ENCODE data around the gene TNP1.

The TNP1 gene

DNA sequence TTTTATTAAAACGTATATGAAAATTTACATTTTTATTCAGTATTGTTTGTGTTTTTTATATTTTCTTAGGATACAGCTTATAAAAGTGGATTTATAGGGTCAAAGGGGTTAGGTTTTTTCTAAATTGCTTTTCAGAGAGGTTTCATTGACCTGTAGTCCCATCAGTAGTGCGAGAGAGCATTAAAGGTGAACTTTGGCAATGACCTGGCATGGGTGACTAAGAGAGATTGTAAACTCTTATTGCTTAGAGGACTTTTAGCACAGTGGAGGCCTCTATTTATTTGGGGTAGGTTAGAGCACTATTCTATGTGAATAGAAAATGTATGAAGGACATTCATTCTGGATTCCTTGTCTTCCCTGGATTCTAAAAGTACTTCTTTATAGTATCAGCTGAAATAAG, 16.0 kb upstream of the TNP1 start:
- no peak for DNase-seq (ENCODE audit: low spot score)

DNA sequence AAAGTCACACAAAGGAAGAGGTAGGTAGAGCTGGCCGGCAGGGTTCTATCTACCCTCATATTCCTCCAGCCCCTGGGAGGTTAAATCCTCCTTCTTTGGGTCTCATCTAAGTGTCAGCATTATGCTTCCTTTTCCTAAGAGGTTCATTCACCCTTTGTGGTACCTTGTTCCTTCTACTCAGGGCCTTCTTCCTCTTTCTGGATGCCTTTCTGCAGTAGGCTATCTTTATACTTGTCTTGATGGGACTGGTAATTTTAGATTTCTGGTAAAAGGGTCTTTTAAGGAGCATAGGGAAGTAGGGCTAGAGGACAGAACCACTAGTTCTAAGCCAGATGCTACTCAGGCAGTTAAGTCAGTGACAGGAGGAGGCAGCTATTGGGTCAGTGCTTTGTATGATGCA, 13.7 kb upstream of the TNP1 start:
- DNase-seq (ENCODE audit: low spot score), result no peak

DNA sequence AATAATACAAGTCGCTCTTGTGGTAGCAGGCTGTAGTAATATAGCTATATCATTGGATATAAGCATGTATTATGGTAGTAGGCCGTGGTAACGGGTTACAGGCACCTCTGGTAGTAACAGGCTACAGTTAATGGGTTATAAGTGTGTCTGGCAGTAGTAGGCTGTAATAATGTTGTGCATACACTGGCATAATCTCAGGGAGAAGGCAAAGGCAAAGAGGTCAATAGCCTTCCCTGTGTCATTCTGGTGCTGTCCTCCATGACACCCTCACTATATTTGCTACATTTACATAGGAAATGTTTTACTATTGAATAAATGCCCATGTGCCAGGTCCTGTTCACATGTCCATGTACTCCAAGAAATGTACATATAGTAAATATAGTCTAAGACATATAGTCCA, 12.8 kb upstream of the TNP1 start:
- no peak for DNase-seq (ENCODE audit: low spot score)

DNA sequence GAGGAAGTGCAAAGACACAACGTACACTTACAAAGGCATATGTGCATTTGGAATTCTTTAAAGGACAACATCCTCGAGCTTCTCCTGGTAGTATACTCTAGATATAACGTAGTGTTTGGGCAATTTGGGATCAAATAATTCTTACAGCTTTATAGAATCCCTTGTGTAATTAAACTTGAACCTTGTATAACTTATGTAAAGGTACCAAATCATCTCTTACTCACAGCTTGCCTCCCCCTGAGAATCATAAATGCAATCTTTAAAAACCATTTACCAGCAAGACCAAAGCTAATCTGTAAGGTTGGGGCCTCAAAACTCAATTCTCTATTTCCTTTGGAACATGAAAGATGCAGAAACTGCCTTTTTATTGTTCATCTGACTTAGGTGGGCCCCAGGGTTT, 12.2 kb upstream of the TNP1 start:
- DNase-seq (ENCODE audit: low spot score), result no peak

DNA sequence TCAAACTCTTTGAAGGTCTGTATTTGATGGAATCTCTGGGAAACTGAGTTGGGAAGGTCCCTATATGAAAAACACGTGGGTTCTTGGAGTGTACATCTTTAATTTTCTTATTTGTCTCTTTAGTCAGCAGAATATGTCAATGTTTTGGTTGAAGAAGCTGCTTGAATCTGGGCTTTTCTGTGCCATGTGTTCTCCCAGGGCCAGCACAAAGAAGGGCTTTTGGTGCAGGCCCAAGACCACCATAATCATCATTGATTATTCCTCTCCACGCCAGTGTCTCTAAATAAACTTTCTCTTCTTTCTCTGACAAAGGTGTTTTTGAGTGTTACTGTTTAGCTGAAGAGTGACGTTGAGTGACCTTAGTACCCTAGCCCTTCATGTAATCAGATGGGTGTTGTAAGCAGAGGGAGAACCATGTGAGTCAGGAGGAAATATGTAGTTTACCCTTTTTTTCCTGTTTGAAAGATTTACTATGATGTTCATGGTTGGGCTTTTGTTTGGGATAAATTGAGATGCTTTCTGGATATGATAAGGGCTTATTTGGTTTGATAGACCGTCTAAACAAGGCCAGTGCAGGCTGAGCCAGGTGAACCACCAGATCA, 11.6 kb upstream of the TNP1 start:
- no peak for DNase-seq (ENCODE audit: low spot score)

DNA sequence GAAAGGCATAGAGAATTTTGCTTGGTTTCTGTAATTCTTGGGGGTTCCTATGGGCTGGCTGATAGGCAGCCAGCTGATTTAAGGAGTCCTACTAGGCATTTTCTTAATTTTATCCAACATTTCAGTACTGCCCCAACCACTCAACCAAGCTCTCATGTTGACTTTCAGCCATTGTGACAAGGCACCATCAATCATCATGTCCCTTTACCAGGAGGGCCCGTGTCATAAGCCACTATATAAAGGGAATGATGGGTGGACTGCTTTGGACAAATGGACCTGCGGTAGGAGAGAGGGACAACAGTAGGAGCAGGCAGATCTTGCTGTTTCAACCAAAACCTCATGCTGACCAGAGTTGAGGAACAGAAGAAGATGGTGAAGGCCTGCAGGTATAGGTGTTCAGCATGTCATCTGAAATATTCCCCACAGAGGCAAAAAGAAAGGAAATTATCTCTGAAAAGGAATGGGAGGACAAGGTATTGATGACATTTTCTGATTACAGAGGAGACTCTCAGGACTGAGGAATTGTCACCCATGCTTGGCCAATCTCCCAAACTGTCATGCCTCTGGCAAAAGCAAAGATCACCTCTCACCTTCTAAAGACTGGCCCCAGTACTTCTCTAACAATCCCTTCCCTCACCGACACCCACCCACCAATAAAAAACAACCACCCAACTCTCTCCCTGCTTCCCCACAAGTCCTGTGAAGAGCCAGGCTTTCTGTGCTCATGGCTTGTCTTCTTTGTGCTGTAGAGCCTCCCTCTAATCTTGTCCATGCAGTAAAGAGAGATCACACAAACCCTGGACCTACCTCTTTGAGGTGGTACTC, 10.9 kb upstream of the TNP1 start:
- no peak for DNase-seq (ENCODE audit: low spot score)

DNA sequence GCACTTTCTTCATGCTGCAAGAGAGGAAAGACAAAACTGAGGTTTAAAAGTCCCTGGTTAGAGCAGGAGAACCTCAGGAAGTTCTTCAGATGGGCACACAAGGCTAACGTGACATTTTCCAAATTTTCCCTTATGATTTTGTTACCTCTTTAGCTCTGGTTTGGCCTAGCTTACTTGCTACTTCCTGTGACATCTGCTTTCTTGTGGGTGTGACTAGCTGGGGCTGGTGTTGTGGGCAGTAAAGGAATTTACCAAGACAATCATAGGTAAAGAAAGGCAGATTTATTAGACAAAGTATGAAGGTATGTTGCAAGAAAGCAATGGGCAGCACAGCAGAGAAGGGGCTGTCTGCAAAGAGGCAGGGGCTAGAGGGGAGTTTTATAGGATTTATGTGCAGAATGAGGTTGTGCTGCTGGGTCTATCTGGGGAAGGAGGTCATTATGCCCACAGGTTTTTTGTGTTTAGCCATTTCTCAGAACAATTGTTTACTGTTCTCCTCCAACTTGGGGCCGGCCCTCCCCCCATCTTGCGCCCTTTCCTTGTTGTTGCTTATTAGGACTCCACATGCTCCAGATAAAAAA, 6.7 kb upstream of the TNP1 start:
- DNase-seq (ENCODE audit: low spot score), result no peak

DNA sequence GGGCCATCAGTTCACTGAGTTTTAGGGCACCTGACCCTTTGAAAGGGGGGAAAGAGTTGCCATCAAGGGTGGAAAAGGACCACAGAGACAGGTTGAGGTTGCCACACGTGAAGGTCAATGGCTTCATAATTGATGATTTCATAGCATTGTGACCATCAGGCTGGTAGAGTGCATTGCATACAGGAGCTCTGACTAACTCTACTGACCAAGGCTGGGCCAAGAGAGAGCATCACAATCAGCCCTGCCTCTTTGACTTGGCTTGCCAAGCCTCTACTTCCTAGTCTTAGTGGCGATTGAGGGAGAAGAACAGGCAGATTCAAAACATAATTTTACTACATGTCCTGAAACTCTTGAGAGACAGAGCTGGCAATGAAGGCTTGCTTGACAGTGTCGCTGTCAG, 5.8 kb upstream of the TNP1 start:
- DNase-seq (ENCODE audit: low spot score), result no peak

DNA sequence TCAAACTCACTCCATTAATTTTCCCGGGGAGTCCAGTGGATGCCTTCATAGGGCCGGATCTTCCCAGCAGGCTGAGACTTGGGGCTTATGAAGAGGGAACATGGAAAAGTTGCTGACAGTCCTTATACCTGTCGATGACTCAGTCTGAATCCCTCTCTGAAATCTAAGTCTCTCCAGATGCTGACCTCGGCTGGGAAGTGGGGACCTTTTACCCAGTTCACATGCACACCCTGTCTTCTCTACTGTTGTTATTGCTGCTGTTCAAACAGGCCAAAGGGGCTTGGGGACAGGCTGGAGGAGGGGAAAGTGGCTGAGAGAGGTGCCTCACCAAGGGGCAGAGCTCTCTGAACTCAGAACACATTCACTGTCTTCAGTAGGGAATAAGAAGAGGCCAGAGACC, 4.1 kb upstream of the TNP1 start:
- DNase-seq (ENCODE audit: low spot score), result no peak

DNA sequence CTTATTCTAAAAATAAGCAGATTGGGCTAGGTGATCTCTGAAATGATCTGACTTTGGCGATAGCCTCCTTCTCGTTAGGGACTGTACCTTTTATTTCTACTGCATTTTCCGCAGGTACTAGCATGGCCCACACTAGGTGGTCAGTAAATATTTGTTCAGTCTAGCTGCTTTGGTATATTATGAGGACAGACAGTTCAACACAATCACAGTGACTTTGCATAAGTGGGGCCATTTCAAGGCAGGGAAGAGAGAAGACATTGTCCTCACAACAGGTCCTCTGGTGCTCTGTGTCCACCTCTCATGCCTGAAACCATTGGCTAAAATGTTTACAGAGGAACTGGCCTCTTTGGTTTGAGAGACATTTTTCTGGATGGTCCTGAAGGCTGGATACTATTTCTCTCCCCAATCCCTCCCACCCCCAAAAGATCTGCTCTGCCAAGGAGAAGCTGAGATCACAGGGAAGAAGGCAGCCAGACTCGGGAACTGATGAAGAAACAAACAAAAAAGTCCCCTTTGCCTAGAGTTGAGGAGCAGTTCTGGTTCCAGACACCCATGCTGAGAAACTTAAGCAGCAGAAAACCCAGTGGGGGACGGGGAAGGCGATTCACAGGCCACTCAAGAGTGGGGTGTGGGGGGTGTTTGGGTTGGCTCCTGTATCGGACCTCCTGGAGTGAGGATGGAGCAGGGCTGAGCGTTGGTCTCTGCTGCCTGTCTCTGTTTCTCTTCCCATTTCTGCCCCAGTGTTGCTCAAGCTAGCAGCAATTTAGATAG, 2.9 kb upstream of the TNP1 start:
- DNase-seq (ENCODE audit: low spot score), result no peak

DNA sequence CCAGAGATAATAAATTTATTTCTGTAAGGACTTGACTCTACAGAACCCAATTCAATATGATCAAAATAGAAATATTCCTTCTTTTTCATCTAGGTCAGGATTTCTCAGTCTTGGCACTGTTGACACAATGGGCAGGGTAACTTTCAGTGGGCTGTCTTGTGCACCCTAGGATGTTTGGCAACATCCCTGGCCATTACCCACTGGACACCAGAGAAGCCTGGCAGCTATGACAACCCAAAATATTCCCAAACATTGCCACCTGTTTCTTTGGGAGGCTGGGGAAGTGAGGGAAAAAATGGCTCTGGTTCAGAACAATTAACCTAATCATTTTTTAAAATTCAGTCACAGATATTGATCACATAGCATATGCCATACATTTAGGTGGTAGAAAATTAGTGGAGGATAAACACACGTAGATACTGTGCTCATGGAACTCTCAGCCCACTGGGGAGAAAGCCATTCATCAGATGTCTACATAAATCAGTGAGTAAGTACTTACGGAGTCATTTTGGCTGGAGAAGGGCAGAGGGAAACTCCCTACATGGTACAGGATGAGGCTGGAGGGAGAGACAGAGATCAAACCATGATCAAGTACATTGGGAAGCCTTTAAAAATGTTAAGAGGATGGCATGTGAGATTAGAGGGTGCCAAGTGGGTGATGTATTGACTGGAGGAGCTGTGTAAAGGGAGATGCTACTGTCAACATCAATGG, 718 bp upstream of the TNP1 start:
- no peak for DNase-seq (ENCODE audit: low spot score)

DNA sequence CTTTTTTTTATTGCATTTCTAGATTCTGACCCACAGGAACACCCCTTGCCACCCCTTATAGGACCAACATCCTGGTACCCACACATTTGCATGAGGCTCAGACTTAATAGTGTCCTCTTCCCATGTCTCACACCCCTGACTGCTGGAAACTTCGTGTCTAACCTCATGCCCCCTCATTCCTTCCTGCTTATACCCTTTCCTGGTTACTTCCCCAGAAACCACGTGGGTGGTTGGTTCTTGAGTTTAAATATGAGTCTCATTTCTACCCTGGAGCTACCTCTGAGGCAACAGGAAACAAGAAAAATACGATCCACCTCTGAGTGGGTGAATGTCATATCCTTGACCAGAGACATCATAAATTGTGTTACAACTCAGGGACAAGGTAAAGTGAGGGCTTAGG, 1.6 kb downstream of the TNP1 start:
- no peak for DNase-seq (ENCODE audit: low spot score)

DNA sequence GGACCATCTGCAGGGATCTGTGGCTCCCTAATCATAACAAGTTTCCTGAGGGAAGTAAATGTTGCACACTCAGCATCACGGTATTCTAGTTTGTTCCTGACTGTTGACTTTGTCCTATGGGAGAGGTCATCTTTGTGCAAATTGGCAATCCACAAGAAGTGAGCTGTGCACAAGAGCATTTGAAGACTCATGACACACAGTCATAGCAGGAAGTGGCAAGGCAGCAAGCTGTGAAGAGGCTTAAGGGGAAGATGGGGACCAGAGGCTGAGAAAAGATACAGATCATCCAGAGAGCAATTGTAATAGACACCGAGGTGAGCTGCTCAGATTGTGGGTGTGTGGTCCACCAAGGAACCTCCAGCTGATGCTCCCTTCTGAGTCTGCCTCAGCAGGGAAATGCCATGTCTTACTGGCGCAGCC, 2.7 kb downstream of the TNP1 start:
- no peak for DNase-seq (ENCODE audit: low spot score)

DNA sequence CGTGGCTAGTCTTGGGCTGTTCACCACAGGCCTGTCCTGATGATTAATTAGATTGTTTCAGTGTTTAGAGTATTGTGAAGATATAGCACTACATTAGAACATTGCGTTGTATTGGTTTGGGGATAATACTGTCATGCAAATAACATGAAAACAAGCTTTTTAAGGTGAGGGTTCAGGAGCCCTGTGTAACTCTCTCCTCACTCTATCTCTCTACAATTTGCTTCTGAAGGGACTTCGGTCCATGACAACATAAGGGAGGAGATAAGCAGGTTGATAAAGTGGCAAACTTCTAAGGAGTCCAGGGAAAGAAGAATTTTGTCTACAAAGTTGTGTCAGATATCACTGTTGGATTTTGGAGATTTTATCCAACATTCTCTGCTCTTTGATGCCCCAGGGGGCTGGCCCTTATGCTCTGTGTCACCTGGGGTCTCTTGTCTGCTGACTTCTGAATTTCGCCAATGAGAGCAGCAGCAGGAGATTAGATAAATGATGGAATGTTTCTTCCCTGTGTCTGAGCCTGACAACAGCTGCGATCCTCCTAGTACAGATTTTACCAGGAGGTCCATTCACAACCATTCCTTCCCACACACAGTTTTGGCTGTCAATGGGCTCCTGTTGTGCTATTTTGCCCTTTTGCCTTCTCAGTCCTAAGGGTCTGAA, 3.3 kb downstream of the TNP1 start:
- DNase-seq (ENCODE audit: low spot score), result no peak

DNA sequence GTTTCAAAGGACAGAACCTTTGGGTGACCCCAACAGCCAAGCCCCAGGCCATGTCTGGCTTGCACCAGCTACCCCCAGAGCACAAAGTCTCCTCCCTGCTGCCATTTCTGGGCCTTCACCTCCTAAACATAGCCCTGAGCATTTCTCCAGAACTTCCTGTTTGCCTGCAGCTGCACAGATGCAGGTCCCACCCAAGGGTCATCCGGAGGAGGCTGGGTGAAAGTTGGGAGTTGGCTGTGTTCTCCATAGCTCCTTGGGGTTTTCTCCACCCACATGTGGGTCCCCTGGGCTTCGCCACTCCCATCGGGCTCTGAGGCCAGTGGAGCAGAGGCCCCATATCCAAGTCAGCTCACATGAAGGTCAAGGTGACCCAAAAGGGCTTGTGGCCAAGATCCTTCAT, 4.3 kb downstream of the TNP1 start:
- no peak for DNase-seq (ENCODE audit: low spot score)

DNA sequence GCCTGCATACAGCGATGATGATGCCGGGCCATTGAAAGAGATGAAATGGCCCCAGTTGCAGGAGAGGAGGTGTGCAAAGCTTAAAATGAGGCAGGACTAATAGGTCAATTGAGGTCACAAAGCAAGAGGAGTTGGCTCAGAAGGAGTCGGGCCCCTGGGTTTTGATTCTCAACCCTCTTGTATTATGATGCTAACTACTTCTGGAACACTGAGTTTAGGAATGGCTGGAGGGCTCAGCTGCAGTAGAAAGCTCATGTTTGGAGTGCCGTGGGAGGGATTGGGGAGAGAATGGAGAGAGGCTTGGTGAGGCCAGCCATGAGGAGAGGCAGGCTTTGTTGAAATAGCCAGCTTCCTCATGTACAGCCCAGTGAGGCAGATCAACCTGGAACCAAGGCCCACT, 4.8 kb downstream of the TNP1 start:
- DNase-seq (ENCODE audit: low spot score), result no peak

DNA sequence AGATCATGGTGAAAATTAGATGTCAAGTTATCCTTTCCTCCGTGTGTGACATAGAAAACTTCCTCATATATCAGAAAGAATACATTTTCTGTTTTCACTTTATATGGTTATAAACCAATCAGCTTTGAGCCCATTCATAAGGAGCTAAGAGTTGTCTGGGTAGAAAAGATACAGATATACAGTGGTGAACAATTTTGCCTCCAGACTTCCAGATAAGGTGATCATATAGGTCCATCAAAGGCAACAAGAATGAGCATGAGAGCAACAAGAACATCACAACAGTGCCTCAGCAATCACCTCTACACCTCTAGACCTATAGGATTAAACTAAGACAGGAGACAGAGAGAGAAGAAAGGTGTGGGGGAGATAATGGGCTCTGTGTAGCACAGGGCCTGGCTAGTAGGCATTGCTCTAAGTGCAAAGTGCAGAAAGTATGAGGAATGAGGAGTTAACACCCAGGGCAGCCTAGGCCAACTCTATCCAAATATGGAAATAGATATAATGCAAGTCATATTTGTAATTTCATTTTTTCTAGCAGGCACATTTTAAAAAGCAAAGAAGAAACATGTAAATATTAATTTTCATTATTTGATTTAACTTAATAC, 8.3 kb downstream of the TNP1 start:
- DNase-seq (ENCODE audit: low spot score), result no peak

DNA sequence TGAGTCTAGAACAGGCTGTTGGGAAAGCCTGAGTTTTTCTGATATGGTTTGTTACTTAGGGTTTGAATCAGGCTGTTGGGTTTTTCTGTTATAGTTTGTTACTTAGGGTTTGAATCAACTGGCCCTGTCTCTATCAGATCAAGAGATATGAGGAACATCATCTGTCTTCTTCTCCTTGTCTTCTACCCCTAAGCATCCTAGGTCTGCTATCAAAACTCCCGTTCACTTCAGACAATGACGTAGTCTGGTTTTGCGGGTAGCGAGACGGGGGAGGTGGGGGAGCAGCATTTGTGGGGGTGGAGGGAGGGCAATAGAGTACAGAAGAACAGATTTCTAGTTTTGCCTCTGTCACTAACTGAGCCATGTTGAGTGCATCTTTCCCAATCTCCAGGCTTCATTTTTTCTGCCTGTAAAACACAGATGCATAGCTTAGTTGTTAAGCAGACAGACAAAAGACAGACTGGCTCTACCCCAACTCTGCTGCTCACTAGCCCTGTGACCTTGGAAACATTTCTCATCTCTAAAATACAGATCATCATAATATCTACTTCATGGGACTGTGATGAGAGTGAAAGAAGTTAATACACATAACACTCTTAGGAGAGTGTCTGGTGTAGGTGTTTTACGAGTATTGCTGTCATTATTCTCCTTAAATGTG, 9.1 kb downstream of the TNP1 start:
- DNase-seq (ENCODE audit: low spot score), result no peak

DNA sequence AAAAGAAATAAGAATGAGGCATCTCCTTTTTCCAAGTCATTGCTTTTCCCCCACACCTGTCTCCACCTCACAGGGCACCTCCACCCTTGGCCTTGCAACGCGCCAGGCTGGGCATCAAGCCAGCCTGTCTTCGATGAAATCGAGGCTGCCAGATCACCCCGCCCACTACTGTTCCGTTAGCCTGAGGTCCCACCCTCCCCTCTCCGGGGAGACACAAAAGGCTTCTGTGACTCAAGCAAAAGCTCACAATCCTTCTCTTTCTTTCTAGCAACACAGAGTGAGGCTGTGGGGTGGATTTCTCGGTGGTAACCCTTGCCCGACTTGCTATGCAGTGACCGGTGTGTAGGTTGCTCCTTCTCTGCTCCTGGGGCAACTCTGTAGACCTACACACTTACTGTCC, 9.9 kb downstream of the TNP1 start:
- no peak for DNase-seq (ENCODE audit: low spot score)

DNA sequence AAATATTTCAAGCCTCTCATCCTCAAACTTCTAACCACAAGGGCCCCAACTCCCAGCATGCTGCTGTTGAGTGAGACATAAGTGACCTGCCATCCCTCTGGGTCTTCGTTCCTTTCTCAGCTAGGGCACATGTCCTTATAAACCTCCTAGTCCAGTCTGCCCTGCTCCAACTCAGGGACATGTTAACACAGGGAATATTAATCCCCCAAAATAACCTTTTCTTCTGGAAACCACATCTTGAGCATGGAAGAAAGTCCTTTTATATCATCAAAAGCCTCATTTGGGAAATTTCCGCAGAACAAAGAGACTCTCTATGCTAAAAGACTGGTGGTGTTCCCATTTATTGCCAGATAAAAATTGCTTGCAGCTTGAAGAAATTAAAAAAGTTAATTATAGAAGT, 14.4 kb downstream of the TNP1 start:
- no peak for DNase-seq (ENCODE audit: low spot score)
